Activated CD8-positive, alpha-beta memory T cell treated with anti-CD3 and anti-CD28 coated beads for 4 hours (primary cell): ENCODE measurements around the gene MTHFD1L.
"Not testable (repeated sequence)": the region's sequence is repeated elsewhere in the genome, so short reads cannot be mapped to it uniquely, and the experiment has no call there.

Experiments used
- DNase-seq, 2 donors: peaks; one replicate each; pipeline ENCODE4 v3.0.0-alpha.2; 2020; ENCODE audit warnings: low read depth in 2 of 2

MTHFD1L gene

DNA sequence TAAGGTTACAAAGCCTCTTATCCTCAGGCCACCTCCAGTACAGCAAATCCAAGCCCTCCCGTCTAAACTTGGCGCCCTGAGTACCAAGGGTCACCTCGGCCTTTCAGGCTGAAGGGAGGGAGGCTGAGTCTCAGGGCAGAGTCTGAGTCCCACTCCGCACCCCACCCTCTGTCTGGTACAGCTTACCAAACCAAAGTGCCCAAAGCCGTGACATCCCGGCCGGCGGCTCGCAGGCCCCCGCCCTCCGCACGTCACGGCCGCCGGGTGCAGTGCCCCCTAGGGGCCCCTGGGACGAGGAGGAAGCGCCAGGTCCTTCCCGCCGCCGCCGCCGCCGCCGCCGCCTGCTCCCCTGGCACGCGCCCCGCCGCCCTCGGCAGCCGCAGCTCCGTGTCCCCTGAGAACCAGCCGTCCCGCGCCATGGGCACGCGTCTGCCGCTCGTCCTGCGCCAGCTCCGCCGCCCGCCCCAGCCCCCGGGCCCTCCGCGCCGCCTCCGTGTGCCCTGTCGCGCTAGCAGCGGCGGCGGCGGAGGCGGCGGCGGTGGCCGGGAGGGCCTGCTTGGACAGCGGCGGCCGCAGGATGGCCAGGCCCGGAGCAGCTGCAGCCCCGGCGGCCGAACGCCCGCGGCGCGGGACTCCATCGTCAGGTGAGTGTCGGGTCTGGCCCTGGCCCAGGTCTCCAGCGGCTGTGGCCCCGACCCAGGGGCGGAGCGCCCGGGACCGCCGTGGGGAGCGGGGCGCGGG, at the start of gene MTHFD1L:
MTHFD1L (plus strand) TSS at position 297 of the 741 bp plus-strand sequence; CDS start at position 418, 121 bp downstream.
- peak; percentile 56 to 57 for DNase-seq

DNA sequence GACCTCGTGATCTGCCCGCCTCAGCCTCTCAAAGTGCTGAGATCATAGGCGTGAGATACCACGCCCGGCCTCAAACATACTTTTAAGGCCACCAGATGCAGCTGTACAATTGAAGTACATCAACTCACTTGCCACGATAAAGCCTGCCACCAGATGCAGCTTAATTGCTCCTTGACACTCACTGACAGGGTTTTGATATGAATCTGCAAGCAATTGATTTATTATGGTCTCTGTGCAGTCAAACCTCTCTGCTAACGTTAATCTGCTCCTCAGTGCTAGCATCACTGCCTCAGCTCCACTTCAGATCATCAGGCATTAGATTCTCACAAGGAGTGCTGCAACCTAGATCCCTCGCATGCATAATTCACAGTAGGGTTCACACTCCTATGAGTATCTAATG, 48.9 kb upstream of the MTHFD1L start:
- DNase-seq = not testable (repeated sequence)

DNA sequence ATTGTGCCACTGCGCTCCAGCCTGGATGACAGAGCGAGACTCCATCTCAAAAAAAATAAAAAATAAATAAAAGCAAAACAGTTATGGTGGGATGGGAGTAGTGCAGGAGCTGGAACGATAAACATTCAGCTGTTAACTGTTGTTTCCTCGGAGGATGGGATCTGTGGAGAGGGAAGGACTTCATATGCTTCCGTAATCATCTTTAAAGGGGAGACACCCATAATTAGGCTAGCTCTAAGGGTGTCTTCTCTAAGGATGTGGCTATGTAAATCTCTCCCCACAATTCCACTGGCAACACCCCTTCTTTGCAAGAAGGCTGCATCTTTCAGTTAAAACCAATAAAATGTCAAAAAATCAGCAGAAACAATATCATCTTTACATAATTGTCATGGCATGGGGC, 42.6 kb upstream of the MTHFD1L start:
- no peak for DNase-seq

DNA sequence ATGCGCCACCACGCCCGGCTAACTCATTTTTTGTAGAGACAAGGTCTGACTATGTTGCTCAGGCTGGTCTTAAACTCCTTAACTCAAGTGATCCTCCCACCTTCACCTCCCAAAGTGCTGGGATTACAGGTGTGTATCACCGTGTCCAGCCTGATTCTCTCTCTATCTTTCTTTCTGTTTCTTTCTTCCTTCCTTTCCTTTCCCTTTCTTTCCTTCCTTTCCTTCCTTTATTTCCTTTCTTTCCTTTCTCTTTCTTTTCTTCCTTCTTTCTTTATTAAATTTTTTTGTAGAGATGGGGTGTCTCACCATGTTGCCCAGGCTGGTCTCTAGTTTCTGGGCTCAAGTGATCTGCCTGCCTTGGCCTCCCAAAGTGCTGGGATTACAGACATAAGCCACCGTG, 38.7 kb upstream of the MTHFD1L start:
- no peak for DNase-seq

DNA sequence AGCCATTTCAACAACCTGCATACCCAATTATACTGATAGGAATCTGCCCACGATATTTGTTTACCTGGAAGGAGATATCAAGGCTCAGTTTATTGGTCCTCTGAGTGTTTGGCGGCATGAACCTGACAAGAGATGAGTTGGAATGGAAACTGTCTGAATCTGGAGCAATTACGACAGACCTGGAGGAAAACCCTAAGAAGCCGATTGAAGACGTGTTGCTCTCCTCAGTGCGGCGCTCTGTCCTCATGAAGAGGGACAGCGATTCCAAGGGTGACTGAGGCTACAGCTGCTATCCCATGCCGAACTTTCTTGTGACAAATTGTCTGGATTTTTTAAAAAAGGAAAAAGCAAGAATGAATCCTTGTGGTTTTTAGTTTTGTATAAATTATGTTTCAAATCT, 37.4 kb upstream of the MTHFD1L start:
- DNase-seq = not testable (repeated sequence)

DNA sequence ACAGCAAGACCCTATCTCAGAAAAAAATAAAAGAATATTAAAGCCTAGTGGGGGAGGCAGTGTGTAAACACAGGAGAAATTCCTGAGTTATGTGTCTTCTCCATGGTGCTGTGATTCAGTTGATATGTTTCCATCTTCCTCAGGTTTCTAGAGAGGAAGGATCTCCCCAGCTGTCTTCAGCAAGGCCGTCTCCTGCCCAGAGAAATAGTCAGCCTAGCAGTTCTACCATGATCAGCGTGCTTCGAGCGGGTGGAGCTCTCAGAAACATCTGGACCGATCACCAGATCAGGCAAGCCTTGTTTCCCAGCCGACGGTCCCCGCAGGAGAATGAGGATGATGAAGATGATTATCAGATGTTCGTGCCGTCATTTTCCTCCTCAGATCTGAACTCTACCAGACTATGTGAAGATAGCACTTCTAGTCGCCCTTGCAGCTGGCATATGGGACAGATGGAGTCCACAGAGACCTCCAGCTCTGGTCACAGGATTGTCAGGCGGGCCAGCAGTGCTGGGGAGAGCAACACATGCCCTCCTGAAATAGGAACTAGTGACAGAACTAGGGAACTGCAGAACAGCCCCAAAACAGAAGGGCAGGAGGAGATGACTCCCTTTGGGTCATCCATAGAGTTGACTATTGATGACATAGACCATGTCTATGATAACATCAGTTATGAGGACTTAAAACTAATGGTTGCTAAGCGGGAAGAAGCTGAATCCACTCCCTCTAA, 34.9 kb upstream of the MTHFD1L start:
- DNase-seq = no peak

DNA sequence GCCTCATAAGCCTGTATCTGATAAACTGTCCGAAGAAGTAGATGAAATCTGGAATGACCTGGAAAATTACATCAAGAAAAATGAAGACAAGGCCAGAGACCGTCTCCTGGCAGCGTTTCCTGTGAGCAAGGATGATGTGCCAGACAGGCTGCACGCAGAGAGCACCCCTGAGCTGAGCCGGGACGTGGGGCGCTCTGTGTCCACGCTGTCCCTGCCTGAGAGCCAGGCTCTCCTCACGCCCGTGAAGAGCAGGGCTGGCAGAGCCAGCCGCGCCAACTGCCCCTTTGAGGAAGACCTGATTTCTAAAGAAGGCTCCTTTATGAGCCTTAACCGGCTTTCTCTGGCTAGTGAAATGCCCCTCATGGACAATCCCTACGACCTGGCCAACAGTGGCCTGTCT, 33.9 kb upstream of the MTHFD1L start:
- DNase-seq = no peak

DNA sequence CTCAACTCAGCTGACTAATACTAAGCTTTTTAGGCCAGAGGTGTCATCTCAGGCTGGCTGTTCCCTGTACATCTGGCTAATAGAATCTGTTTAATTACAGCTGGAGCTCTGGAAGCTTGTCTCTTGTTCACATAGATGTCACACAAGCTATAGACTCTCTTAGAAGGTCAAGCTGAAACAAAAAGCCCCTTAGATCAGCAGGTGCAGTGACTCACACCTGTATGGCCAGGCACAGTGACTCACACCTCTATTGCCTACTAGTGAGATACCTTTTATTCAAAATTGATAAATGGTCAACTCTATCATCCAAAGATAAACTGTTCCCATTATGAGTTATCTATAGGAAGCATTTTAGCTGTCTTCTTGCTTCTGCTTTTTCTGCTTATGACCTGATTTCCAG, 29.9 kb upstream of the MTHFD1L start:
- DNase-seq = no peak

DNA sequence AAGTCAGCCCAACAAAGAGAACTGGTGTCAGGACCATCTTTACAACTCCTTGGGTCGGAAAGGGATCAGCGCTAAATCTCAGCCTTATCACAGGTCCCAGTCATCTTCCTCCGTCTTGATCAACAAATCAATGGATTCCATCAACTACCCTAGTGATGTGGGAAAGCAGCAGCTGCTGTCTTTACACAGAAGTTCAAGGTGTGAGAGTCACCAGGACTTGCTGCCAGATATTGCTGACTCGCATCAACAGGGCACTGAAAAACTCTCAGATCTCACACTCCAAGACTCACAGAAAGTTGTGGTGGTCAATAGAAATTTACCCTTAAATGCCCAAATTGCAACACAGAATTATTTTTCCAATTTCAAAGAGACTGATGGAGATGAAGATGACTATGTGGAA, 25.3 kb upstream of the MTHFD1L start:
- DNase-seq = no peak

DNA sequence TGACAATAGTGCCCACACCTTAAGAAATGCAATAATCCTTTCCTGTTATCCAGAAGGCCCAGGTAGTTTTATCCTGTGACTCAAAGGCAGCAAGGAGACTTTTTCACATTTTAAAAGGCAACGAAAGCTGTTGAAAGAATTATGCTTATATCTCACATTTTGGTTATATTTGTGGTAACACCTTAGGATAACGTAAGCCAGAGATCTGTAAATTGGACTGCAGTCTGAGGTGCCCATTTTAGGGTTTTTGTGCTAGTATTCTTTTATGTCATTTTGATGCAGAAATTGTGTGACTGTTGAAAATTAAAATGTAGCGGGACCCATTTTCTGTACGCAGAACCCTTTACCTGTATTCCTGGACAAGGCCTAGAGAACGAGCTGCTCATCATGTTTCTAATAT, 24.3 kb upstream of the MTHFD1L start:
- DNase-seq = no peak

DNA sequence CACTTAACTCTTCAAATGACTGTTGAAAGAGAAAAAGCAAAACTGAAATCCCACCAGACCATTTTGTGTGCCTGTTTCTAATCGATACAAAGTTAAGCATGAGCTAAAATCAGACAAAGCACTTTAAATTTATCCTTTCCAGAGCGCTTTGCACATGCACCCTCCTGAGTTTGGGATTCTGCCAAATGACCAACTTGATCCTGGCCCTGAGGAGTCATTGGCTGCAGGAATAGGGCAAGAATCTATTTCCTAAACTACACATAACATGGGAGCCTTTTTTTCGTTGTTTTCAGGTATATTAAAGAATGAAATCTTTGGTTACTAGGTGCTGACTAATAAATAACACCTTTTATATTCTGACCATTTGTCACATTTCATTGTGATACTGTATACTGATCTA, 23.8 kb upstream of the MTHFD1L start:
- no peak for DNase-seq

DNA sequence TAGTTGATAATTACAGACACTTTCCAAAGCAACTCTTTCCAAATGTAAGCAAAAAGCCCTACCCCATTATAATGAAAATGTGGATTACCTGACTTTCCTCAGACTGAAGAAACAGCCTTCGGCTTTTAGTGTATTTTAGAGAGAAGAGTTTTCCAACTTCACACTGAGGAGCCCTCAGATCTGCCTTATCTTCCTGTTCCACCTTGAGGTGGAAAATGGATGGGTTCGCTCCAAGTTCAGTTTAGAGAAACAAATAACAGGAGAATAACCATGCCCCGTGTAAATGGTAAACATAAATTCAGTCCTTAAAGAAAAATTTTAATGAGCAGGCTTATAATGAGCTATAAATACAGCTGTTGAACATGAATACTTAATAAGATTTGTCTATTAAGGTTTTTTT, 21.1 kb upstream of the MTHFD1L start:
- no peak for DNase-seq

DNA sequence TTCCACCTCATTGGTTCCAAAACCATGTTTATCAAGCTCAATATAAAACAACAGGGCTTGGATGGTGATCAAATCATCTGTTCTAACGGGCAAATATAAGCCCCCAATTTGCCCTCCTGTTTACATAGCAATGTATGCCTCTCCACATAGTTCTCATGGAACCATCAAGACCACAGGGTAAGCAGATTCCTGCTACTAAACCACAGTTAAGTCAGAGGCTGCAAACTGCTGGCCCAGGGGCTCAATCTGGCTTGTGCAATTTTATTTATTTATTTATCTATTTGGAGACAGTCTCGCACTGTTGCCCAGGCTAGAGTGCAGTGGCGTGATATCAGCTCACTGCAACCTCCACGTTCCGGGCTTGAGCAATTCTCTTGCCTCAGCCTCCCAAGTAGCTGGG, 18.9 kb upstream of the MTHFD1L start:
- DNase-seq = no peak

DNA sequence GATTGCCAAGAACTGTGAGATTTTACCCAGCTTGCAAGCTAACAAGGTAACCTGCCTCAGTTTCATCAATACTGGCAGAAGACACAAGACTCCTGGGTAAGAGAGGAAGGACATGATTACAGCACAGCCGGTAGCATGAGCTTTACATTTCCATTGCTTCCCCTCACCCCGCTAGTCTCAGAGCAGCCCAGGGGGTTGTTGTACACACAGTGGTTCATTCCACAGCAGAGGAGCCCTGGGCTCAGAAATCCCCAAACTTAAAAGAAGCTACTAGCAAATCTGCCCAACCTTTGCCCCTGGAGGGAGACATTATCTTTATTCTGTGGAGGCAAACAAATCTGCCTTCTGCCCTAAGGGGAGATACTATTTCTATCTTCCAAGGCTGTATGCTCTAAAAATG, 17.1 kb upstream of the MTHFD1L start:
- no peak for DNase-seq

DNA sequence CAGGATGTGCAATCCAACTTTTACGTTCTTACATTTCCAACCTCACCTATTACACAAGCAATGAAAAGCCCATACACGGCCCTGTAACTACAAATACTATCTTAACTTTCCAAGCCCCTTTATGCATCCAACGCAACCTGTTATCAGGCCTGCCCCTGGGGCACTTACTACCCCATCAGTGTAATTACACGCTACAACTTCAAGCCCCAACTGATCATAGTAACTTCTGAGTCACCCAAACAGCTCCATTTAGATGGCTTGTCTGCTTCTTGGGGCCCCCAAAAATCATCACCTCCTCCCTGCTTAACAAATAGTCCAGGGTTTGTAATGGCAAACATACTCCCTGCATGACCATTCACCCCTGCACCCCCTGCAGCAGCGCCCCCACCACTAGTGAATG, 11.1 kb upstream of the MTHFD1L start:
- not testable (repeated sequence) for DNase-seq

DNA sequence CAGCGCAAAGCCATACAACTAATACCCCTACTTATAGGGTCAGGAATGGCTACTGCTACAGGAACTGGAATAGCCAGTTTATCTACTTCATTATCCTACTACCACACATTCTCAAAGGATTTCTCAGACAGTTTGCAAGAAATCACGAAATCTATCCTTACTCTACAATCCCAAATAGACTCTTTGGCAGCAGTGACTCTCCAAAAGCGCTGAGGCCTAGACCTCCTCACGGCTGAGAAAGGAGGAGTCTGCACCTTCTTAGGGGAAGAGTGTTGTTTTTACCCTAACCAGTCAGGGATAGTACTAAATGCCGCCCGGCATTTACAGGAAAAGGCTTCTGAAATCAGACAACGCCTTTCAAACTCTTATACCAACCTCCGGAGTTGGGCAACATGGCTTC, 10.3 kb upstream of the MTHFD1L start:
- not testable (repeated sequence) for DNase-seq

DNA sequence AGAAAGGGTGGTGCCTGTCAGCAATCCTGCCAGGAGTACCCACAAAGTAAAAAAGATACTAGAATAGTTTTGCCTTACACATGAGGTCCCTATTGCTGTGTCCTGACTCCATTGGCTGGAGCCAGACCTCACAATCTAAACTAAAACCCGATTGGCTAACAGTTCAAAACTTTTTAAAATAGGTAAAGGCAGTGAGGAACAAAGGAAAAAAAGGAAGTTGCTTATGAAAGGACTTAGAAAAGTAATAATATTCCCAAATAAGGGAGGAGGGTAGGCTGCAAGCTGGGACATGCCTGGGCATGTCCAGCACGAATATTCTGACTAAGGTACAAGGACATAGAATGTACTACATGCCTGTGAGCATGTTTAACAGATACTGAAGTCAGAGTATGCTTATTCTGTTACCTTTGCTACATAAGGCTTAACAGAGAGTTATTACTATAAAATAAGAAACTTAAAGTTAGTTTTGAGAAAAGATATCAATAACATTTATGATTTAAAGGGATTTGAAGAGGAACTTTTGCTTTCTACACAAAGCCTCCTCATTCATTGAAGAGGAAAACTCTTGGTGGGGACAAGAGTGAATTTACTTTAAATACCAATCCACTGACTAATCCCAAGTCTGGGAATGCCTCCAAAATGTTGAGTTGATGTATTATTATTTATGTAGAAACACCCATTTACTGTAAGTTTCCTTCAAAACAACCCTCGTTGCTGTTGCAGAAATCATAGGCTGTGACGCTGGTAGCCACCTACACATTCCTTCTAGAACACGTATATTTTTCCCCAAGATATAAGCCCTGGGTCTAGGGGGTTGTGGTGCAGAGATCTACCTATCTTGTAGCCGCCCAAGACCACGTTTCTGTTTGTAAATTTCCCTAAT, 8.2 kb upstream of the MTHFD1L start:
- no peak for DNase-seq

DNA sequence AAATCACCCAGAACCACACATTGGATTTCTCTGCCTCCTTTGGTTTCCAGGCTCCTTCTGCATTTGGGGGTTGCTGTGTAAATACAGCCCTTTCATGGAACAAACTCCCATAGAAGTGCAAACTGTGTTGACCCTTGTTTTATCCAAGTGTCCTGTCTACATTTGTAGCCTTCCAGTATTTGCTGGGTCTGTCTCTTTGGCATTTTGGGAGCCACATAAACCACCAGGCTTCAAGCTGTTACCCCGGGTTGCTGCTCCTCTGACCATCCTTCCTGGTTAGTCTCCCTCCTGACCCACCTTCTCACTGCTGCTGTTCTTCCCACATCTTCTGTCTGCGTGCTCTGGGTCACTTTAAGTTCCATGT, 7.6 kb upstream of the MTHFD1L start:
- no peak for DNase-seq

DNA sequence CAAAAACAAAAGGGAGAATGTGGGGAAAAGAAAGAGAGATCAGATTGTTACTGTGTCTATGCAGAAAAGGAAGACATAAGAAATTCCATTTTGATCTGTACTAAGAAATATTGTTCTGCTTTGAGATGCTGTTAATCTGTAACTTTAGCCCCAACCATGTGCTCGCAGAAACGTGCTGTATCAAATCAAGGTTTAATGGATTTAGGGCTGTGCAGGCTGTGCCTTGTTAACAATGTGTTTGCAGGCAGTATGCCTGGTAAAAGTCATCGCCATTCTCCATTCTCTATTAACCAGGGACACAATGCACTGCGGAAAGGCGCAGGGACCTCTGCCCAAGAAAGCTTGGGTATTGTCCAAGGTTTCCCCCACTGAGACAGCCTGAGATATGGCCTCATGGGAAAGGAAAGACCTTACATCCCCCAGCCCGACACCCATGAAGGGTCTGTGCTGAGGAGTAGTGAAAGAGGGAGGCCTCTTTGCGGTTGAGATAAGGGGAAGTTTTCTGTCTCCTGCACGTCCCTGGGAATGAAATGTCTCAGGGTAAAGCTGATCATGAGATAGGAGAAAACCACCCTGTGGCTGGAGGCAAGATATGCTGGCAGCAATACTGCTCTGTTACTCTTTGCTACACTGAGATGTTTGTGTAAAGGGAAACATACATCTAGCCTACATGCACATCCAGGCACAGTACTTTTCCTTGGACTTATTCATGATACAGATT, 3.9 kb upstream of the MTHFD1L start:
- not testable (repeated sequence) for DNase-seq

DNA sequence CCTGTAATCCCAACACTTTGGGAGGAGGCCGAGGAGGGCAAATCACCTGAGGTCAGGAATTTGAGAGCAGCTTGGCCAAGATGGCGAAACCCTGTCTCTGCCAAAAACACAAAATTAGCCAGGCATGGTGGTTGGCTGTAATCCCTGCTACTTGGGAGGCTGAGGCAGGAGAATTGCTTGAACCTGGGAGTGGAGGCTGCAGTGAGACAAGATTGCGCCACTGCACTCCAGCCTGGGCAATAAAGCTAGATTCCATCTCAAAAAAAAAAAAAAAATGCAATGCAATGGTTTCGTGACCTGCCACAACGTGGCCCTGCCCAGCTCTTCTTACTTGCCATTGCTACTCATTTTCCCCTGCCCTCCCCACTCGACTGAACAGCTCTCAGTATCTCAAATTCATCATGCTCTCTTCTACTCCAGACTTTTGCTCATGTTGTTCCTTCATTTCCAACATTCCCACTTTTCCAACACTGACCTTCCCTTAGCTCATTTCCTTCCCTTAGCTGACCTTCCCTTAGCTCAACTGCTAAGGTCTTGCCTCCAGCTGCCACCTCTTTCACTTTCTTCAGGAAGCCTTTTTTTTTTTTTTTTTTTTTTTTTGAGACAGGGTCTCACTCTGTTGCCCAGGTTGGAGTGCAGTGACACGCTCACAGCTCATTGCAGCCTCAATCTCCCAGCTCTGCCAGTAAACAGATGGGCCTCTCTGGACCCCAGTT, 2.1 kb upstream of the MTHFD1L start:
- DNase-seq = no peak

DNA sequence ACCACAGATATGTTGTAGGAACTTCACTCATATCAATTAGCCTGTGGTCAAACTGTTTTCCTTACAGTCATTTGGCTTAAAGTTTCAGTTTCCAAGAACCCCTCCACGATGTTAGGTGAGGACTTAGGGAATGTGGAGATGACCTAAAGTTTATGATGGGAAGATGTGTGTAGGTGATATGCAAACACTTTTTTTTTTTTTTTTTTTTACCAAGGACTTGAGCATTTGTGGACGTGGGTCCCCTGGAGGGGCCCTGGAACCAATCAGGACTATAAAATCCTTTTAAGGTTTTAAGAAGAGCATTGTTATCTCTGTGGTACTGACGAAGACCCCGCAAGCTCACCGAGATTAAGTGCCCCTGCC, 478 bp upstream of the MTHFD1L start:
- DNase-seq = no peak
